Loucy (cell line): Measurements from ENCODE around the gene PHKB.

ENCODE experiments used
- H2AFZ ChIP-seq: fragments of 200-600 bp; sonication (generic); 2 replicates; pipeline ENCODE4 v1.6.0; 2016; ENCODE audit warnings: antibody characterized with exemption, mild to moderate bottlenecking, low read length, moderate library complexity
- H3F3A ChIP-seq: fragments of 200-600 bp; 2 replicates; pipeline ENCODE4 v1.6.0; 2016; ENCODE audit warnings: antibody characterized with exemption, low read depth, mild to moderate bottlenecking
- H3K27me3 ChIP-seq: fragments of 200-600 bp; sonication (generic); 2 replicates; pipeline ENCODE4 v1.6.1; 2014; ENCODE audit warnings: low read length, mild to moderate bottlenecking; ENCODE audit not compliant: insufficient read depth, poor library complexity, severe bottlenecking
- H3K36me3 ChIP-seq: fragments of 200-600 bp; sonication (generic); 2 replicates; pipeline ENCODE4 v1.6.1; 2016; ENCODE audit warnings: low read length; ENCODE audit not compliant: insufficient read depth
- H3K4me1 ChIP-seq: fragments of 200-600 bp; sonication (generic); 2 replicates; pipeline ENCODE4 v1.5.1; 2014; ENCODE audit warnings: low read length, mild to moderate bottlenecking; ENCODE audit not compliant: insufficient read depth, poor library complexity, severe bottlenecking
- H3K4me2 ChIP-seq: fragments of 200-600 bp; sonication (generic); 2 replicates; pipeline ENCODE4 v1.6.0; 2014; ENCODE audit warnings: antibody characterized with exemption, low read length, low read depth, mild to moderate bottlenecking; ENCODE audit not compliant: poor library complexity, severe bottlenecking
- H3K4me3 ChIP-seq: fragments of 200-600 bp; sonication (generic); 2 replicates; pipeline ENCODE4 v1.5.1; 2014; ENCODE audit warnings: low read length, mild to moderate bottlenecking, mixed read lengths; ENCODE audit not compliant: poor library complexity, severe bottlenecking
- H3K79me2 ChIP-seq: fragments of 200-600 bp; sonication (generic); 2 replicates; pipeline ENCODE4 v1.6.1; 2014; ENCODE audit warnings: low read length; ENCODE audit not compliant: insufficient read depth
- H3K9ac ChIP-seq: fragments of 200-600 bp; sonication (generic); 2 replicates; pipeline ENCODE4 v1.6.0; 2014; ENCODE audit warnings: mild to moderate bottlenecking, low read depth, low read length, moderate library complexity; ENCODE audit not compliant: poor library complexity, severe bottlenecking
- H3K9me2 ChIP-seq: fragments of 200-600 bp; sonication (generic); replicated peaks from 2 replicates; pipeline ENCODE4 v1.6.1; 2016; ENCODE audit warnings: low read depth, low read length, mixed read lengths
- H3K9me3 ChIP-seq: fragments of 200-600 bp; sonication (generic); 2 replicates; pipeline ENCODE4 v1.6.1; 2014; ENCODE audit warnings: mild to moderate bottlenecking, antibody characterized with exemption, low read length, low read depth; ENCODE audit not compliant: insufficient read depth
- H4K20me1 ChIP-seq: fragments of 200-600 bp; sonication (generic); 2 replicates; pipeline ENCODE4 v1.6.0; 2014; ENCODE audit warnings: antibody characterized with exemption, low read length, mild to moderate bottlenecking; ENCODE audit not compliant: insufficient read depth, poor library complexity, severe bottlenecking
- EZH2phosphoT487 ChIP-seq: fragments of 200-600 bp; IDR thresholded peaks from 2 replicates; pipeline ENCODE4 v1.6.1; 2018; ENCODE audit warnings: antibody characterized with exemption, mild to moderate bottlenecking, moderate library complexity, borderline replicate concordance
- TF ChIP-seq, protein P1 (sequence below): fragments of 200-600 bp; sonication (generic); conservative IDR thresholded peaks from 2 replicates; pipeline ENCODE4 v1.5.1; 2014; ENCODE audit warnings: mild to moderate bottlenecking, antibody characterized with exemption, low read length

PHKB gene

GRCh38 chr16:47578573-47578972 lies 117.4 kb downstream of the PHKB start:
- Histone ChIP-seq H4K20me1 (no peaks in the 10 kb centered on the region), H3K4me2 (no peak overlapping the region), H3K4me3 (no peak overlapping the region), H3K9me3 (no peaks in the 10 kb centered on the region), H3K79me2 (no peaks in the 10 kb centered on the region), H3K9ac (no peak overlapping the region), H3K27me3 (no peaks in the 10 kb centered on the region), H3F3A (no peaks in the 10 kb centered on the region), H3K4me1 (peaks cover 8% of the 10 kb centered on the region), H3K9me2 (no peaks in the 10 kb centered on the region), H3K36me3 (peaks cover 2% of the 10 kb centered on the region; the same call in 1 of the 2 replicates), H2AFZ (no peak overlapping the region)
- no peak for TF ChIP-seq EZH2phosphoT487
- TF ChIP-seq, protein P1, sequence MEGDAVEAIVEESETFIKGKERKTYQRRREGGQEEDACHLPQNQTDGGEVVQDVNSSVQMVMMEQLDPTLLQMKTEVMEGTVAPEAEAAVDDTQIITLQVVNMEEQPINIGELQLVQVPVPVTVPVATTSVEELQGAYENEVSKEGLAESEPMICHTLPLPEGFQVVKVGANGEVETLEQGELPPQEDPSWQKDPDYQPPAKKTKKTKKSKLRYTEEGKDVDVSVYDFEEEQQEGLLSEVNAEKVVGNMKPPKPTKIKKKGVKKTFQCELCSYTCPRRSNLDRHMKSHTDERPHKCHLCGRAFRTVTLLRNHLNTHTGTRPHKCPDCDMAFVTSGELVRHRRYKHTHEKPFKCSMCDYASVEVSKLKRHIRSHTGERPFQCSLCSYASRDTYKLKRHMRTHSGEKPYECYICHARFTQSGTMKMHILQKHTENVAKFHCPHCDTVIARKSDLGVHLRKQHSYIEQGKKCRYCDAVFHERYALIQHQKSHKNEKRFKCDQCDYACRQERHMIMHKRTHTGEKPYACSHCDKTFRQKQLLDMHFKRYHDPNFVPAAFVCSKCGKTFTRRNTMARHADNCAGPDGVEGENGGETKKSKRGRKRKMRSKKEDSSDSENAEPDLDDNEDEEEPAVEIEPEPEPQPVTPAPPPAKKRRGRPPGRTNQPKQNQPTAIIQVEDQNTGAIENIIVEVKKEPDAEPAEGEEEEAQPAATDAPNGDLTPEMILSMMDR: no peak

GRCh38 chr16:47581114-47581513 lies 120.0 kb downstream of the PHKB start:
- TF ChIP-seq EZH2phosphoT487: no peak
- TF ChIP-seq, protein P1: no peak
- Histone ChIP-seq H3K9ac (no peak overlapping the region), H3K4me3 (no peak overlapping the region), H2AFZ (no peak overlapping the region), H3K9me2 (no peaks in the 10 kb centered on the region), H3K4me1 (no peaks in the 10 kb centered on the region), H3K36me3 (peaks cover 2% of the 10 kb centered on the region; the same call in 1 of the 2 replicates), H4K20me1 (no peaks in the 10 kb centered on the region), H3K9me3 (no peaks in the 10 kb centered on the region), H3F3A (no peaks in the 10 kb centered on the region), H3K27me3 (no peaks in the 10 kb centered on the region), H3K79me2 (no peaks in the 10 kb centered on the region), H3K4me2 (no peak overlapping the region)

DNA sequence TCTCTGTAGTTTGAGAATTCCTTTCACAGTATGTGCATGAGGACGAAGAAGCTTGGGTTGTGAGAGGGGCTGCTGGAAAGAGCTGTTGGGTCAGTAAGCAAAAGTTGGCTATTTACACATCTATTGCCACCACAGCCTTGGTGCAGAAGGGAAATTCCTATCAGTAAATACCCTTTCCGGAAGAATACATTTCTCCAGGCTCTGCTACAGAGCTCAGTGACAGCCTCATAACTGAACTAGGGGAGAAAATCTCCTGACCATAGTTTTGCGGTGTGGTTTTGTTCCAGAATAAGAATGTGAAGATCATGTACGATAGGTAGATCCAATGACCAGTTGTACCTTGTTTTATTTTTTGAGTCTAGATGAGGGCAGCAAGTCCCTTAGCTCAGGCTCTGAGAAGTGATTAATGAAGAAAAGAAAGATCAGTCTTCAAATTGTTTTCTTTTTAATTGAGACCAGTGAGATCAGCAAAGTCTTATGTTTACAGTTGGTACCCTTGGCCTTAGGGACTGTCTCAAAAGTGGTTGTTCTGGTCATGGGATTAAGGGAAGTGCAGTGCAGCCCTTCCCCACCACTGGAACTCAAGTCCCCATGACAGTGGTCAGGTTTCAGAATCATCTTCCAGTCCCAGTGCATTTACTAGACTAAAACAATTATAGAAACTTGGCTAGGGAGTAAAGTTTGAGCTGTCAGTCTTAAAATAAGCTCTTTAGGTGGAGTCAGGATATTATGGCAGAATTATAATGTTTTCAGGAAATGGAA lies 123.5 kb downstream of the PHKB start:
- no peak overlapping the region for H3K9ac ChIP-seq
- TF ChIP-seq, protein P1: no peak
- no peak for TF ChIP-seq EZH2phosphoT487
- no peak overlapping the region for H3K4me3 ChIP-seq
- no peaks in the 10 kb centered on the region for H3K79me2 ChIP-seq
- no peaks in the 10 kb centered on the region for H4K20me1 ChIP-seq
- no peaks in the 10 kb centered on the region for H3K9me2 ChIP-seq
- no peaks in the 10 kb centered on the region for H3F3A ChIP-seq
- H3K36me3 ChIP-seq: peaks cover 12% of the 10 kb centered on the region; the same call in 1 of the 2 replicates
- no peaks in the 10 kb centered on the region for H3K27me3 ChIP-seq
- H3K4me1 ChIP-seq: no peaks in the 10 kb centered on the region
- H2AFZ ChIP-seq: no peak overlapping the region
- no peaks in the 10 kb centered on the region for H3K9me3 ChIP-seq
- H3K4me2 ChIP-seq: no peak overlapping the region
